Fibroblast of mammary gland (primary cell): ENCODE data around the gene SIGLEC8.

ENCODE experiments used
- DNase-seq: peaks from one replicate; pipeline ENCODE4 v3.0.0-alpha.2; 2010; ENCODE audit warnings: low read depth
- H3K4me3 ChIP-seq: 2 replicates; pipeline ENCODE4 v1.5.1; 2011; ENCODE audit warnings: low read depth, mild to moderate bottlenecking, low read length, moderate library complexity; ENCODE audit not compliant: control insufficient read depth
- TF ChIP-seq, protein P1 (sequence below): conservative IDR thresholded peaks from 2 replicates; pipeline ENCODE4 v1.5.1; 2011; ENCODE audit warnings: low read depth, low read length, inconsistent platforms; ENCODE audit not compliant: control insufficient read depth, insufficient read depth

Gene SIGLEC8

DNA sequence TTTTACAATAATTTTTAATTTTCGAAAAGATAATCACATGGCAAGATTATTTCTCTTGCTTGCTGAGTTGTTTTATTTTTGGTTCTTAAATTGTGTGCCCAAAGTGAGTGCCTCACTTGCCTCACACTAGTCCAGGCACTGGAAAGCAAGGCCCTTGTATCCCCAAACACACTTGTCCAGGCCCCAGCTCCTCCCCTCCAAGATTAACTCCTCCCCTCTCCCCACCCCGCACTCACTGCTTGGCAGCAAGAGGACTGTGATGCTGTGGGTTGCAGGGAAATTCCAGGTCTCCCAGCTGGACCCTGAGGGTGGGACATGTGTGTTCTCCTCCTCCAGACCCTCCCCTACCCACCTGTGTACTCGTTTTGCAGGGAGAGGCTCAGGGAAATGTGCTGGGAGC lies 39.4 kb upstream of the SIGLEC8 start:
- TF ChIP-seq, protein P1, sequence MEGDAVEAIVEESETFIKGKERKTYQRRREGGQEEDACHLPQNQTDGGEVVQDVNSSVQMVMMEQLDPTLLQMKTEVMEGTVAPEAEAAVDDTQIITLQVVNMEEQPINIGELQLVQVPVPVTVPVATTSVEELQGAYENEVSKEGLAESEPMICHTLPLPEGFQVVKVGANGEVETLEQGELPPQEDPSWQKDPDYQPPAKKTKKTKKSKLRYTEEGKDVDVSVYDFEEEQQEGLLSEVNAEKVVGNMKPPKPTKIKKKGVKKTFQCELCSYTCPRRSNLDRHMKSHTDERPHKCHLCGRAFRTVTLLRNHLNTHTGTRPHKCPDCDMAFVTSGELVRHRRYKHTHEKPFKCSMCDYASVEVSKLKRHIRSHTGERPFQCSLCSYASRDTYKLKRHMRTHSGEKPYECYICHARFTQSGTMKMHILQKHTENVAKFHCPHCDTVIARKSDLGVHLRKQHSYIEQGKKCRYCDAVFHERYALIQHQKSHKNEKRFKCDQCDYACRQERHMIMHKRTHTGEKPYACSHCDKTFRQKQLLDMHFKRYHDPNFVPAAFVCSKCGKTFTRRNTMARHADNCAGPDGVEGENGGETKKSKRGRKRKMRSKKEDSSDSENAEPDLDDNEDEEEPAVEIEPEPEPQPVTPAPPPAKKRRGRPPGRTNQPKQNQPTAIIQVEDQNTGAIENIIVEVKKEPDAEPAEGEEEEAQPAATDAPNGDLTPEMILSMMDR: no peak

DNA sequence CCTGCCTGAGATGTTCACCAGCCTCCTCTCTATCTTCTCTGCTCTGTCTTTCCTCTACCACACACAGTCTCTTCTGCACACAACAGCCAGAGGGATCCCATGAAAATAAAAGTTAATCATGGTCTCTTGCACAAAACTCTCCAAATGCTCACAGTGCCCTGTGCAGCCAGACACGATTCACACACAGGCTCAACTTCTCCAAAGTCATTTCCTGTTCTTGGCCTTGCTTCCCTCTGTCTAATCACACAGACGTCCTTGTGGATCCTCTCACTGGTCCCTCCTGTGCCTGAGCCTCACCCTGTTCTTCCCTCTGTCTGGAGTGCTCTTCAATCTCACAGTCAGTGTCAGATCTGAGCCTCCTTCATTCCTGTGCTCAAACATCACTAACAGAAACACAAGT lies 35.5 kb upstream of the SIGLEC8 start:
- TF ChIP-seq, protein P1: no peak
- no peak for DNase-seq
- no peak overlapping the region for H3K4me3 ChIP-seq

More for the DNA sequence above, 39.4 kb upstream of the SIGLEC8 start:
- DNase-seq: no peak
- H3K4me3 ChIP-seq: no peak overlapping the region

DNA sequence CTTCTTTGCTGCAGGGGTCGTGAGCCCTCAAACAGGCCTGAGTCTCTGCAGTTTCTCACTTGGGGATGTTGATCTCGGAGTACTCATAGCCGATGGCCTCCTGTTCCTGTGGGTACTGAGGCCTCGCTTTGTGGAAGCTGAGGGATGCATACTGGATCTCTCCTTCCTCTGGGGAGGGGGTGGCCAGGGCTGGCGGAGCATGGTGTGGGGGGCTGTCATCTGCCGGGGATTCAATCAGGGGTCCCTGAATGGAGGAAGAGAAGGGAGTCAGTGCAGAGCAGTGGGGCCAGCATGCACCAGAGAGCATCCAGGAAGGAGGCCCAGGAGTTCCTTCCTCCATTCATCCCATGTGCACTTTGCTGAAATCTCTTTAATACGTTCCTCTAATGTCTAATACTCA lies 33.3 kb upstream of the SIGLEC8 start:
- DNase-seq: no peak
- no peak overlapping the region for H3K4me3 ChIP-seq
- TF ChIP-seq, protein P1: no peak

DNA sequence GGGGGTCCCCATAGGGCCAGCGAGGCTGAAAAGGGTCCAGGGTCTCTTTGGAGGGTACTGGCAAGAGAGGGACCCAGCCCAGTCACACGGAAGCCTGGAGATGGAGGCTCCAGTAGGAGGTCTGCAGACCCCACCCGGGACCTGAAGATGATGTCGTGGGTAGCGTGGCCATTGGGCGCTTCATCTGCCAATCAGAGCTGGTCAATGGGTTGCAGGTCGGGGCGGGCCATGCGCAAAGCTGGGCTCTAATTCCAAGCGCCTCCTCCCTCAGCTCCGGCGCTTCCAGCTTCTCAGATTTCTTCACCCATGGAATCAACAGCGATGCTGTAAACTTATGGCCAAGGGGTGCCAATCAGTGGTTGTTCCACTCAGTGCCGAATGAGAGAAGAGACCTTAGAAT lies 32.4 kb upstream of the SIGLEC8 start:
- DNase-seq: no peak
- TF ChIP-seq, protein P1: no peak
- no peak overlapping the region for H3K4me3 ChIP-seq

DNA sequence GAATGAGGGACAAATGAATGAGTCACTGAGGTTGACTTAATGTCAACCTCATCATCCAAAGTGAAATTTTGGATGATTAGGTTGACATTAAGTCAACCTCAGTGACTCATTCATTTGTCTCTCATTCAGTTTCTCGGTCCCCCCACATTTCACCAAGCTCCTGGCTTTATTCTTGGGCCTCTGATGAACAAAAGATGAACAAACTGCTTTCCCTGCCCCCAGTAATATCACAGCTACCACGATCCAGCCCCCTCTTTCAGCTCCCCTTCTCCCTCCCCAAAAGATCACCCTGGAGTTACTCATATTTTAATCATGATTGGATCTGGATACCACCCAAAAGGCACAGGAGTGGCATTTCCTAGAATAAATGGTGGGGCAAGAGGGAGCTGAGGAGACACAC lies 30.9 kb upstream of the SIGLEC8 start:
- no peak overlapping the region for H3K4me3 ChIP-seq
- TF ChIP-seq, protein P1: no peak
- DNase-seq: no peak

DNA sequence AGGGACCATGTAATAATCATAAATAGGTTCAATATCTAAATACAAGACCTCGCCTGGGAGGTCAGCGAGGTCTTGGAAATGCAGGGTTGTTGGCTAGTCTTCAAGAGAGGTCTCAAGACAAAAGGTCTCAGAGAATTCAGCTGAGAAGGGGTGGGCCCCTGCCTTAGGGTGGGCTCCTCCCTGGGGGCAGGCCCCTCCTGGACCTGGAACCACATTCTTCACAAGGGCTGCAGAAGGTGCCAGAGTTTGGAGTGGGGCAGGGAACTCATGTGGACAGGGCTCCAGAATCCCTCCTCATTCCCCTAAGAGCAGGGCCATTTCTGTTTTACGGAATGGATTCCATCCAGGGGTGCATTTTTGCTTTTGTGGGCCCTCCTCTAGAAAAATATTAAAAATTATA lies 30.2 kb upstream of the SIGLEC8 start:
- TF ChIP-seq, protein P1: no peak
- no peak for DNase-seq
- H3K4me3 ChIP-seq: no peak overlapping the region

DNA sequence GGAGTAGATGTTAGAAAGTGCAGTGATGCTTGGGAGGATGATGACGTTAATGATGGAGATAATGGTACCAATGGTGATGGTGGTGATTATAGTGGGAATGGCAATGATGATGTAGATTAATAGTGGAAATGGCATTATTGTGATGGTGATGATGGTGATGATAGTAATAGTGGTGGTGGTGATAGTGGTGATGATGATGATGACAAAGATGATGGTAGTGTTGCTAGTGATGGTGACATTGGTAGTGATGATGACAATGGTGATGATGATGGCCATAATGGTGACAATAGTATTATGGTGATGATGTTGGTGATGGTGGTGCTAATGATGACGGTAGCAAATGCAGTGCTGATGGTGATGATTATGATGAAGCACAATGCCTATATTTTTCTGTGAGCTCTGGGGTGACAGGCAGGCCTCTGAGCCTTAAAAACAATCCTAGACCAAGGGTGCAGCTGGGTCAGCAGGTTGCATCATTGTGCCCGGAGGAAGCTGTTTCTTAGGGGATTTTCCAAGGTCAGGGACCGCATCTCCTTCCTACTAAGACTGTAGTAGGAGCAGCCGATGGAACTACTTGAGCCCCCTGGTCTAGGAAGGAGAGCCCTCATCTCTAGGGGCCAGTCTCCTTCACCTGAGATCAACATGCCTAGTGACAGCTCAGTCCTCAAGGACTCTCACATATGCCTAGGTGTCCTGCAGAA lies 27.9 kb upstream of the SIGLEC8 start:
- H3K4me3 ChIP-seq: no peak overlapping the region
- DNase-seq: no peak
- TF ChIP-seq, protein P1: no peak
